HG02623 (cell line): ENCODE results near the gene SOBP.
"Not testable (repeated sequence)": the region's sequence is repeated elsewhere in the genome, so short reads cannot be mapped to it uniquely, and the experiment has no call there.

ENCODE experiments used
- ATAC-seq: cut with Tn5 transposase; IDR thresholded peaks from one replicate; pipeline ENCODE4 v1.9.1; 2021; ENCODE audit warnings: moderate library complexity; ENCODE audit not compliant: unreplicated experiment

The SOBP gene

GRCh38 chr6:107488174-107488874 is 1.6 kb upstream of the SOBP start:
- no peak for ATAC-seq

- ATAC-seq, result no peak
These were observed 862 bp upstream of the SOBP start for GRCh38 chr6:107488875-107489635.

GRCh38 chr6:107490566-107491137 is 735 bp downstream of the SOBP start:
- ATAC-seq, result no peak

GRCh38 chr6:107491138-107491609 is 1.3 kb downstream of the SOBP start:
- ATAC-seq, result no peak

DNA sequence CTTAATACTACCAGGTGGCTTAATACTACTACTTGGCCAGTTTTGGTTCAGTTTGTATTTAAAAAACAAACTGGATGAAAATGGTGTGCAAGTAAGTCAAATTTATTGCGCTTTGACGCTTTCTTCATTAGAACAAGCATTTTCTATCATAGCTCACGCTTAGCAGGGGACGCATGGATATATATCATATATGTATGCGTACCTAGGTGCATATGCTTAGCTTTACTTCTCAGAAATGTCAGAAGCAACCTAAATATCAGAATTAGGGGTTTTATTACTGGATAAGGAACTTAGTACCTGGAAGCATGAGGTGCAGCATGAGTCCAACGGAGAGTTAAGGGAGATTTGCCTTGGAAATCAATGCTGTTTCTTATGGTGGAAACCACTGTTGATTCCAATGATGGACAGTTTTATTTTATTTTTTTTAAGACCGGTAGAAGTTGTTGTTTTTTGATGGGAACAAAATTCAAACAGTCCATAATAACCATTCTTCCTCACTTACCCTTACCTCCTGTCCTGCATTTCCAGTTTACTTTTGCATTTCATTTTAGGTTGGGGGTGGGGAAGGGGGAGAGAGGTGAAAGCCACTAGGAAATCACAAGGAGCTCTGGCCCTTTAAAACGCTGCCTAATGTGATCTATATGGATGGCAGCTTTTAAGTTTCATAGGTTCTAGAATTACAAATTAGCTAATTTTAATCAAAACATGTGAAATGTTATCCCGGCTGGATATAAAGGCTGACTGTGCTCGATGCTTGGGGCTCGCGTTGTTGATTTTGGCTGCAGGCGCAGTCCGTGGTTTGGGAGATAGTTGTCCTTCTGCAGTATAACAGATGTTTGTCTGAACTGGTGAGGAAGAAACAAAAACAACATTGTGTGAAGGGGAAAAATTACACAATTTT is 2.1 kb downstream of the SOBP start:
- no peak for ATAC-seq

GRCh38 chr6:107493158-107494057 is 3.5 kb downstream of the SOBP start:
- no peak for ATAC-seq

DNA sequence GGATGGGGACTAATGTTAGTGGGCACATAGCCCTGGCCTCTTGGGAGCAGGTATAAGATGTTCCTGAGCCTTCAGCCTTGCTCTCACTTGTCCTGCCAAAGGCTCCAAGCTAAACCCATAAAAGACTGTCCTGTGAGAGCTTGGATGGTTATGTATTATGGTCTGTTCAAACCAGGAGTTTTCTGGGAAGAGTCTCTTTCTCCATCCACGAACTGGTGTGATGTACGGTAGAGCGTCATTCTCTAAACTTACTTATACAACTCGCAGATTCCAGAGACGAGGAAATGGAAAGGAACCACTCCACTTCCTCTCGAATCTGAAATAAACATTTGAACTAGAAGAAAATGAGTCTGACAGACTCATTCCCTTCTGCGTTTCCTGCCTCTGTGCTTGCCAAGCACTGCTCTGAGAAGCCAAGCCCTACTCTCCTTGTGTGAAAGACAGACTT is 5.3 kb downstream of the SOBP start:
- ATAC-seq, result no peak

- ATAC-seq, result no peak
These were observed 6.1 kb downstream of the SOBP start for GRCh38 chr6:107495971-107496370.

- no peak for ATAC-seq
These were observed 7.2 kb downstream of the SOBP start for GRCh38 chr6:107496892-107497684.

GRCh38 chr6:107504270-107505026 is 14.5 kb downstream of the SOBP start:
- ATAC-seq, result no peak

DNA sequence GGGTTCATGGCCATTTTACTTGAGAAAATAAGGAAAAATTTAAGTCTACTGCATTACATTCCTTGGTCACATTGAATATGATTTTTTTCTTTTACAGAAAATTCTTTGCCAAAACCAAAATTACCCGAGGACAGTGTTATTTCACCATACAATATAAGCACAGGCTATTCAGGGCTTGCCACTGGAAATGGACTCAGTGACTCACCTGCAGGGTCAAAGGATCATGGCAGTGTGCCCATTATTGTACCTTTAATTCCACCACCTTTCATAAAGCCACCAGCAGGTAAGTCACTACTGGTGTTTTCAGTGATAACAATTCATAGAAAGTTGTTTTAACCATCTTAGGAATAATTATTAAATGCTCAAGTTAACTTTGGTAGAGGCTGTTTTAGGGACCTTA is 16.2 kb downstream of the SOBP start:
- ATAC-seq, result no peak

- ATAC-seq, result no peak
These were observed 19.6 kb downstream of the SOBP start for GRCh38 chr6:107509506-107509905.

DNA sequence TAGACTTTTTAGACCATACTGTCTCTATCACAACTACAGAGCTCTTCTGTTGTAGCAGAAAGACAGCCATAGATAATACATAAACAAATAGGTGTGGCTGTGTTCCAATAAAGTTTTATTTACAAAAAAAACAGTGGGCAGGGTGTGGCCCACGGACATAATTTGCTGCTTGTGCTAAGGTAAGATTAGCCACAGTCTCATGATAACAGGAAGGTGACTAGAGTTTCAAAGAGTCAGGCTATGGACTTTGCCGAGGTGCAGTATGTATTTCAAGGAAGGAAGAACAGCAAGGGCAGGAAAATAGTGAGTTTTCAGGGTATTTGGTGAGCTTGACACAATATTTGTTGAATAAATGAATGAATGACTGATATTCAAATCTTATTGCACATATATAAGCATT is 20.2 kb downstream of the SOBP start:
- ATAC-seq, result no peak

- ATAC-seq, result no peak
These were observed 21.6 kb downstream of the SOBP start for GRCh38 chr6:107511511-107511993.

DNA sequence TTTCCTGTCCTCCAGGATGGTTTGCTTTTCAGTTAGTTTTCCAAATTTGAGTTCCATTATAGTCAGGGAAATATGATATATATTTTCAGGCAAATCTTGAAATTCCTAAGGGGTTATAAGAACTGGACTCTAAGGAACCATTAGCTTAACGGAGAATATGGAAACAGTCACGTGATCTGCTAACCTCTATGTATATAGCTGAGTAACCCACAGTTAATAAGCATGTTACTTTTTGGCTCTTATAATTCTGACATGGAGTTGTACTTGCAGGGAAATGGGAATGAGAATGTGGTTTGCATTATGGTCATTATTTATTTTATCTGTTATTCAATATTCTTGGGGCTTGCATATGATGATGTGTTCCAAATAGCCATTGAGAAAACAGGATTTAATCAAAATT is 23.3 kb downstream of the SOBP start:
- no peak for ATAC-seq

- no peak for ATAC-seq
These were observed 26.0 kb downstream of the SOBP start for GRCh38 chr6:107515955-107516354.

DNA sequence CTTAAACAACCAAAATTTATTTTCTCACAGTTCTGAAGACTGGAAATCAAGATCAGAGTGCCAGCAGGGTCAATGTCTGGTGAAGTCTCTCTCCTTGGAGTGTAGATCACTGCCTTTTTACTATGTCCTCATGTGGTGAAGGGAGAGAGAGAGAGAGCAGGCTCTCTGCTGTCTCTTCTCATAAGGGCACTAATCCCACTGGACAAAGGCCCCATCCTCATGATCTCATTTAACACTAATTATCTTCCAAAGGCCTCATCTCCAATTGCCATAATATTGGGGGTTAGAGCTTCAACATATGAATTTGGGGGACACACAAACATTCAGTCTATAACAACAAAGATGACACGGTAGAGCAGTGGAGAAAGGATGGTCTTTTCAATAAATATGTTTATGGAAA is 27.4 kb downstream of the SOBP start:
- no peak for ATAC-seq

GRCh38 chr6:107519224-107519623 is 29.3 kb downstream of the SOBP start:
- ATAC-seq, result not testable (repeated sequence)
